GM19468 (cell line): Measurements from ENCODE around the gene CNKSR1.

ENCODE experiments used
- ATAC-seq: cut with Tn5 transposase; IDR thresholded peaks from one replicate; pipeline ENCODE4 v1.9.1; 2021; ENCODE audit warnings: mild to moderate bottlenecking, moderate library complexity, moderate number of reproducible peaks; ENCODE audit not compliant: unreplicated experiment; ENCODE audit errors: extremely low read depth

The CNKSR1 gene

GRCh38 chr1:26158908-26159742, 18.2 kb upstream of the CNKSR1 start, which contains the start of gene FAM110D:
Gene FAM110D (plus strand): TSS chr1:26159079. CDS start chr1:26161292, 2,213 bp downstream.
- ATAC-seq: no peak

- ATAC-seq: no peak
Observed at GRCh38 chr1:26159743-26160039, 17.6 kb upstream of the CNKSR1 start.

DNA sequence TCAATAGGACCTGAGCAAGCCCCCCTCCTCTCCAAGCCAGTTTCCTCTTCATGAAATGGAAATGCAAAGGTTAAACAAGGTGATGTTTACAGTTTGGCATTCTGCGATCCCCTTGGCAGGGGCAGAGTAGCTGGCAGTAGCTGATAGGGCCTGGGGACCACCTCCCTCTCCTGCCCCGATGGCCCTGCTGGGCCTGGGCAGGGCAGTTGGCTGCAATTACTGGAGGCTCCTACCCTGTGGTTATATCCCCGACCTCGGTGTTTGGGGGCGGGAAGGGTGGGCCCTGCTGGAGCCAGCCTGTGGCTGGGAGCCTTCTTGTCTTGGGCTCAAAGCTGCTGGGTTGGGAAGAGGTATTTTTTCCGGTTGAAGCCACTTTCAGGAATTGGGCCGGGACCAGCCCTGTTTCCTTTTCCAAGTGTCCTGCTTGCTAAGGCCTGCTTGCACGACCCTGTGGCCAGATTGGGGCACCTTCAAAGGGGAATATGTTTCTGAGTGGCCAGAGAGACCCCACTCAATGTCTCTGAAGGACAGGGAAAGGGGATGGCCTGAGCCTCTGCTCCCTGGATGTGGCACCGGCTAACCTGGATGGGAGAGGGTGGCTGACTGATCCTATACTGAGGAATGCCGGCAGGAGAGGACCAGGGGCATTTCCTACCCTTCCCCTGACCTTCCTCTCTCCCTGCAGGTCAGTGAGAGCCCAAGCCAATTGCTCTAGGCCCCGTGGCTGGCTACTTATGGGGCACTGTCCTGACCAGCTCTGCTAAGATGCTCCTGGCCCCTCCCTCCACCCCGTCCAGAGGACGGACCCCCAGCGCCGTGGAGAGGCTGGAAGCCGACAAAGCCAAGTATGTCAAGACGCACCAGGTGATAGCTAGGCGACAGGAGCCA, 16.5 kb upstream of the CNKSR1 start:
- ATAC-seq: no peak

- ATAC-seq: no peak
Observed at GRCh38 chr1:26161415-26162219, 15.7 kb upstream of the CNKSR1 start.

DNA sequence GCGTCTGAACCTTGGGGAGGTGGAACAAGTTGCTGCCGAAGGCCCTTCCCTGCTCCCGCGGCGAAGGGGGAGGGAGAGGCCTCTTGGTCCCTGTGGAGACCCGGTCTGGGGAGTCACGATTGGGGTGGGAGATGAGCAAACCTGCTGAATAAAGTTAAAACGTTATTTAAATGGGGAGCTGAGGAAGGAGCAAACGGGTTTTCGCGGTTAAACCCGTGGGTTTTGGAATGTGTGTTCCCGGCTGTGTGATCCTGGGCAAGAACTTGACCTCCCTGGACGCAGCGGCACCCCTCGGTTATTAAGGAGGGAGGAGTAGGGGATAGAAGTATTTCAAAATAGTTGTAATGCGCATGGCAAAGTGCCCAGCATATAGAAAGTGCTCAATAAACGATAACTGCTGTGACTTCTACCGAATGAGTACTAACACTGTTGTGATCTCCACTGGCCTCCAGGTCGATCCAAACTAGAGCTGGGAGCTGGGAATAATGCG, 15.0 kb upstream of the CNKSR1 start:
- ATAC-seq: no peak

- no peak for ATAC-seq
Observed at GRCh38 chr1:26163684-26164035, 13.6 kb upstream of the CNKSR1 start.

- no peak for ATAC-seq
Observed at GRCh38 chr1:26164036-26164860, 13.0 kb upstream of the CNKSR1 start.

DNA sequence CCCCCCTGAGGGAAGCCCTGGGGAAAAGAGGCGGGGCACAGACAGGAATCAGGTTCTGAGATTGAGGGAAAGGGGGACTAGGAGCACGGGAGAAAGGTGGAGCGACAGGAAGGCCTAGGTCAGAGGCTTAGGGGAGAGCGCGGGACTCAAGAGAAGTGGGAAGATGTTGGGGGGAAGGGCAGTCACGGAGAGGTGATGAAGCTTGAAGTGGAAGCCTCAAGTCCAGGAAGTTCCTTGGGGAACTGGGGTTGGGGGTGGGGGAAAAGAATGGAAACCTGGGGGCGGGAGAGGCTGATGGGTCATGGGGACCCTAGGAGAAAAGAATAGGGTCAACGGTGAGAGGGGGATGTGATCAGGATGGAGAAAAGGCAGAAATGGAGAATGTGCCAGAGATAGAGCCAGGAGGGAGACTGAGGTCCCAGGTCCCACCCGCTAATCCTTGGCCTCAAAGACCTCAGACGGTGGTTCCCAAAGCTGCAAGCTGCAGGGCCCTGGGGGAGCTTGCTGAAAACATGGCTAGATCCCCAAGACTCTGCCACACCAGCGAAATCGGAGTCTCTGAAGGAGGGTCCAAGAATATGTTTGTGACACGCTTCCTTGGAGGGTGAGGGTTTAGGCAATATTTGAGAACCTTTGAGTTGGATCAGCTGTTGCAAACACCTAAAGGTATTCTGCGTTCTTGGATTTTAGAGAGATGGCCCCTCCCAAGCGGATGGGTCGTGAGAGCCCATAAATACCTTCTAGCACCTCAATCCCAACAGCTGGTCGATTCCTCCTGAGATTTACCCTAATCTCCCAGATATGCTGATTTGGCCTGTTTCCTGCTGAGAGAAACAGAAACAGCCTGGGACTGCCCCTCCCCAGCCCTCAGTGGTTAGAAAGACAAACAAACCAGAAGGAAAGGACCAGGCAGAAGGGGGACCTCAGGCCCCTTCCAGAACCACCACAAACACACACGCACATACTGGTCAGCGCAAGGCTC, 12.1 kb upstream of the CNKSR1 start:
- no peak for ATAC-seq

GRCh38 chr1:26166719-26167281, 10.5 kb upstream of the CNKSR1 start:
- ATAC-seq: no peak

GRCh38 chr1:26168410-26169197, 8.7 kb upstream of the CNKSR1 start, which contains the start of gene C1orf232:
Gene C1orf232 (minus strand): TSS chr1:26168963. CDS start chr1:26168499, 464 bp downstream.
- ATAC-seq: no peak

DNA sequence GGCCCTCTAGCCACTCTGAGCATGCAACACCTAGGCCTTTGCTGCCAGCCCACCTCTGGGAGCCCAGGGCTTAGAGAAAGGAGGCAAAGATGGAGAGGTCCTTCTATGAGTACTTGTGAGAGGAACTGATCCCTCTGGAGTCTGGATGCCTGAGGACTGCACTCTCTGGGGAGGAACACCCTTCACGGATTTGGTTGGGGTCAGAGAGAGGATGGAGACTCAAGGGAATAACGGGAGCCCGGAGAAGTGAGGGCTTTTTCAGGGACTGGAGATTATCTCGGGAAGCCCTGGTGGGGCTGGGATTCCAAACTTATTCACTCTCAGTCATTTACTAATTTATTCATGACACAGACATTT, 8.1 kb upstream of the CNKSR1 start:
- no peak for ATAC-seq

GRCh38 chr1:26169669-26170471, 7.4 kb upstream of the CNKSR1 start, which contains the start of gene ZNF593:
Gene ZNF593 (plus strand): TSS chr1:26169908. CDS start chr1:26169984, 76 bp downstream.
- no peak for ATAC-seq

GRCh38 chr1:26170472-26170821, 6.8 kb upstream of the CNKSR1 start:
- ATAC-seq: no peak

DNA sequence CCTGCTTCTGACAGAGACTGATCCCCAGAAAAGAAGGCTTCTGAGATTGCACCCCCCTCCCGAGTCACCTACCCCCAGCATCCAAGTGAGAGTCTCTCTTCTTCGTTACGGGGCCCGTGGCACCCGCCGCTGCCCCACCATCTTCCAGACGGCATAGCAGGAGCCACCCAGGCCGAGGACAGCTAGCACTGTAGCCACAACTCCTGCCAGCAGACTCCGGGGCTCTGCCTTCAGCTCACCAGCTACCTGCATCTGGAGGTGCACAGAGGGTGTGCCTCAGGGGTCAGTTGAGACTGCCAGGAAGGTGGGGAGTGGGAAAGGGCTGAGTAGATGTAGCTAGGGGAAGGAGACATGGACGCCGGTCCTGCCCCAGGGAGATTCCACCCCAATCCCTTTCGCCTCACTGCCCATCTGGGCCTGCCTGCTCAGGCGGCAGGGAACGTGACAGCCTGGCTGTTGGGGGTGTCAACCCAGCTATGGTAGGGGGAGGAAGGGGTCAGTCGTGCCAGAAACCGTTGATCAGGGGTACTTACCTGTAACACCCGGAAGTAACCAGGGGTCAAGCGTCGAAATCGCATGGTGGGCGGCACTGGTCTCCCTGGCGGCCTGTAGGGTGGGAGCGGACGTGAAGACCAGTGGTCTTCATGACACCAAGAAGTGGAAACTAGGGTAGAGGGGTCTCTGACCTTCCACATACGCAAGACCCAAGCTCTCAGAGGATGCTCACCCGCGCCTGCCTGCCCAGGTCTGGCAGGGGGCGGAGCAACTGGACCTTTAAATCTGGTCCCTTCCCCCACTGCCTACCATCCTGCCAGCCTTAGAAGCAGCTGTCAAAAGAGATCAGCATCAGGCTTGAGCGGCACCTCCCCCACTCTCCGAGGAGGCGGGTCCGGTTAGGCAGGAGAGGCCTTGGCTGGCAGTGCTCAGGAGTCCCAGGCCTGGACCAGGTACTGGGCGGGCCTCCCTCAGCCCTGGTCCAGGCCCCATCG, 5.9 kb upstream of the CNKSR1 start, which contains the start of gene ZNF593OS:
Gene ZNF593OS (minus strand): TSS at position 749 of the 989 bp plus-strand sequence. CDS start 171 bp downstream, at position 578.
- ATAC-seq: no peak

DNA sequence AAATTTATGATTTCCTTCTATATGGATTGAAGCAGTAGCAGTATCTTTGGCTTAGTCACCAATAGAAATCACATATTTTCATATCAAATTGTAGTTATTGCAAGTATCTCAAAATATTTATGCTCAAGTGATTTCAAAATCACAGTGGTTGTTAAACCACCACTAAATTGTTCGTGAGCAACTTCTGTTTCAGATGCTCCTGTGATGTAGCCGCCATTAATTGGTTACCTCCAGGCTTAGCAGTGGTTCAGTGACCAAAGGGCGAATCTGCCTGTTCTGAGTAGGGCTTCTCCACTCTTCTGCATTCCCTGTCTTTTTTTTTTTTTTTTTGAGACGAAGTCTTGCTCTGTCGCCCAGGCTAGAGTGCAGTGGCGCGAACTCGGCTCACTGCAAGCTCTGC, 1.9 kb upstream of the CNKSR1 start:
- no peak for ATAC-seq
